Measurements from ENCODE around the gene FIS1.
"Not testable (repeated sequence)": the region's sequence is repeated elsewhere in the genome, so short reads cannot be mapped to it uniquely, and the experiment has no call there.

GRCh38 chr7:101199522-101199921, 45.4 kb downstream of the FIS1 start:
- not testable (repeated sequence) for TF ChIP-seq STAT1 (conservative IDR thresholded peaks at IDR 0.05); POLR2A (IDR thresholded peaks at IDR 0.05; ENCODE audit: low read depth, low read length); CHD2 (IDR thresholded peaks at IDR 0.05; ENCODE audit: borderline replicate concordance, low read depth, low read length); RCOR1 (conservative IDR thresholded peaks at IDR 0.05; ENCODE audit: low read depth, low read length); CTCF (IDR thresholded peaks at IDR 0.05 in 2 of 3, conservative IDR thresholded peaks at IDR 0.05 in 1 of 3; ENCODE audit: control insufficient read depth in 2 of 3, extremely low read depth in 1 of 3, insufficient read depth in 1 of 3, low read depth in 3 of 3, low read length in 3 of 3); EZH2 (IDR thresholded peaks at IDR 0.05; ENCODE audit: borderline replicate concordance, control insufficient read depth, low read depth, low read length); POLR2AphosphoS5 (IDR thresholded peaks at IDR 0.05; ENCODE audit: low read length)
